GM12875 (cell line): ENCODE results near the gene ZNF723.
"Not testable (repeated sequence)": the region's sequence is repeated elsewhere in the genome, so short reads cannot be mapped to it uniquely, and the experiment has no call there.

Experiments used
- H3K4me3 ChIP-seq: one replicate; pipeline ENCODE4 v1.5.1; 2011; ENCODE audit warnings: low read depth, low read length, control low read depth
- TF ChIP-seq, protein P1 (sequence below): IDR thresholded peaks from 2 replicates; pipeline ENCODE4 v1.5.1; 2011; ENCODE audit warnings: low read depth, mild to moderate bottlenecking, control low read depth, inconsistent platforms, low read length, moderate library complexity, borderline replicate concordance; ENCODE audit not compliant: insufficient read depth

The ZNF723 gene

DNA sequence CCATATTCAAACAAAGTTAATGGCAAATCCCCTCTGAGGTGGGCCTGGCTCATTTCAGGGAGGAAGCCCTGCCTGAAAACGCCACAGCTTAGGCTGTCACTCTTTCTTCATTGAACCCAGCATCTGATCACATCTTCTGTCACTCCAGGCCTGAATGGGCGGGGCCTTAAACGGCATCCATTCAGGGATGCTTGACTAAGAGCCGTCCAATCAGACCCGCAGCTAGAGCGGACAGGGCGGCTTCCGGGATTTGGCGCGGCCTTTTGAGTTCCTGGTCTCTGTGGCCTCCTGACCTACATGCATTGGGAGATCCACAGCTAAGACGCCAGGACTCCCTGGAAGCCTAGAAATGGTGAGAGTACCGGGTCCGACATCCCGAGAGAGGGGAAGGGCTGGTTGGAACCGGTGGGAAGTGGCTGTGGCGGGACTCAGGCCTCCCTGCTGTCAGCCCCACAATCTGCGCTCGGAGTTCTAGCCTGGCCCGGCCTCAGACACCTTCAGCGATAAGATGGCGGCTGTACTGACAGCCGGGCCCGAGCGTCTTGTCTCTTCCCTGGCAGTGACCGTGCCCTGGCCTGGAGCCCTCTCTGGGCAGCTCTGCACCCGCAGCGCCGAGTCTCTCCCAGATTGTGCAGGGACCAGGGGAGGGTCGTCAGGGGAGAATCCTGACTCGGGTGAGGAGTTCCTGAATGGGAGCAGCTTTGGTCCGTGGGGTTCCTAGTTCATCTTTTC is at the start of gene ZNF723:
TSS of gene ZNF723 (plus strand) at position 261 of the 732 bp plus-strand sequence. CDS start at position 350, 89 bp downstream.
- H3K4me3 ChIP-seq = no peak within 1 kb of the TSS
- TF ChIP-seq, protein P1, sequence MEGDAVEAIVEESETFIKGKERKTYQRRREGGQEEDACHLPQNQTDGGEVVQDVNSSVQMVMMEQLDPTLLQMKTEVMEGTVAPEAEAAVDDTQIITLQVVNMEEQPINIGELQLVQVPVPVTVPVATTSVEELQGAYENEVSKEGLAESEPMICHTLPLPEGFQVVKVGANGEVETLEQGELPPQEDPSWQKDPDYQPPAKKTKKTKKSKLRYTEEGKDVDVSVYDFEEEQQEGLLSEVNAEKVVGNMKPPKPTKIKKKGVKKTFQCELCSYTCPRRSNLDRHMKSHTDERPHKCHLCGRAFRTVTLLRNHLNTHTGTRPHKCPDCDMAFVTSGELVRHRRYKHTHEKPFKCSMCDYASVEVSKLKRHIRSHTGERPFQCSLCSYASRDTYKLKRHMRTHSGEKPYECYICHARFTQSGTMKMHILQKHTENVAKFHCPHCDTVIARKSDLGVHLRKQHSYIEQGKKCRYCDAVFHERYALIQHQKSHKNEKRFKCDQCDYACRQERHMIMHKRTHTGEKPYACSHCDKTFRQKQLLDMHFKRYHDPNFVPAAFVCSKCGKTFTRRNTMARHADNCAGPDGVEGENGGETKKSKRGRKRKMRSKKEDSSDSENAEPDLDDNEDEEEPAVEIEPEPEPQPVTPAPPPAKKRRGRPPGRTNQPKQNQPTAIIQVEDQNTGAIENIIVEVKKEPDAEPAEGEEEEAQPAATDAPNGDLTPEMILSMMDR = no peak

DNA sequence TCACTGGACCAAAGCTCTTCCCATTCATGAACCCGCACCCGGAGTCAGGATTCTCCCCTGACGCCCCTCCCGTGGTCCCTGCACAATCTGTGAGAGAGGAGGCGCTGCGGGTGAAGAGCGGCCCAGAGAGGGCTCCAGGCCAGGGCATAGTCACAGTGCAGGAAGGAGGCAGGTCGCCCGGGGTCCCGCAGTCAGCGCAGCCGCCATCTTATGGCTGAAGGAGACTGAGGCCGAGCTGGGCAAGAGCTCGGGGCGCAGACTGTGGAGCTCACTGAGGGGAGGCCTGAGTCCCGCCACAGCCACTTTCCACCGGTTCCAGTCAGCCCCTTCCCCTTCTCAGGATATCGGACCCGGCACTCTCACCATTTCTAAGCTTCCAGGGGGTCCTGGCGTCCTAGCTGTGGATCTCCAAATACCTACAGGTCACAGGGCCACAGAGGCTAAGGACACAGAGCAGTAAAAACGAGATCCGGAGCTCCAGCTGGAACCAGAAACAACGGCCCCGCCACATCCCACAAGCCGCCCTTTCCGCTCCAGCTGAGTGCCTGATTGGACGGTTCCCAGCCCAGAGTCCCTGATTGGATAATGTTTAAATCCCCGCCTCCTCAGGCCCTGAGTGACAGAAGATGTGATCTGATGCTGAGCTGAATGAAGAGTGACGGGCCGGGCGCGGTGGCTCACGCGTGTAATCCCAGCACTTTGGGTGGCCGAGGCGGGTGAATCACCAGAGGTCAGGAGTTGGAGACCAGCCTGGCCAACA is 48.3 kb upstream of the ZNF723 start, which contains the start of gene ZNF99:
TSS of gene ZNF99 (minus strand) at position 501 of the 760 bp plus-strand sequence. CDS start at position 366, 135 bp downstream.
- H3K4me3 ChIP-seq = no peak within 1 kb of the TSS
- TF ChIP-seq, protein P1 = no peak

DNA sequence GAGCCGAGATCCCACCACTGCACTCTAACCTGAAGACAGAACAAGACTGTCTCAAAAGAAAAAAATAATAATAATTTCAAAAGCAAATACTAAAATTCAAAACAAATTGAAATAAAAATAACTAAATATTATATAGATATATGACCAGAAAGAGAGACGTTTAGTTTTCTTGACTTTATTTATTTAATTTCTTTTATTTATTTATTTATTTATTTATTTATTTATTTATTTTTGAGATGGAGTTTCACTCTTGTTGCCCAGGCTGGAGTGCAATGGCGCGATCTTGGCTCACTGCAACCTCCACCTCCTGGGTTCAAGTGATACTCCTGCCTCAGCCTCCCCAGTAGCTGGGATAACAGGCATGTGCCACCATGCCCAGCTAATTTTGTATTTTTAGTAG is 39.2 kb upstream of the ZNF723 start:
- not testable (repeated sequence) for H3K4me3 ChIP-seq

DNA sequence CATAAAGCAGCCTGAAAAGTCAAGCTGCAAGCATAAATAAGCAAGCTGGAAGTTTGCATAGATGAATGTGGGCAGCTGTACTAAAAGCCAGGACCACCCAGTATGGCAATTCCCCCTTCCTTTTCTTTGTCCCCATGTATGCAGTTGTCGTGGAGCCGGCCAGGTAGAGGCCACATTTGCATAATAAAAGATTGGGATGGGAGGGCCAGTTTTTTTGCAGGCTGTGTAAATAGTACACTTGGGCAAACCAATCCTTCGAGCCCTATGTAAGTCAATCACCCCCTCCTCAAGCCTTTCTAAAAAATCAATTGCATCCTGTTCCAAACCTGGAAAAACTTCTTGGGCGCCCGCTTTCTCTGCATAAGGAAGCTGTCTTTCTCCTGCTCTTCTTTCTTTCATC is 35.1 kb upstream of the ZNF723 start:
- H3K4me3 ChIP-seq = no peak overlapping the region
- TF ChIP-seq, protein P1 = no peak

DNA sequence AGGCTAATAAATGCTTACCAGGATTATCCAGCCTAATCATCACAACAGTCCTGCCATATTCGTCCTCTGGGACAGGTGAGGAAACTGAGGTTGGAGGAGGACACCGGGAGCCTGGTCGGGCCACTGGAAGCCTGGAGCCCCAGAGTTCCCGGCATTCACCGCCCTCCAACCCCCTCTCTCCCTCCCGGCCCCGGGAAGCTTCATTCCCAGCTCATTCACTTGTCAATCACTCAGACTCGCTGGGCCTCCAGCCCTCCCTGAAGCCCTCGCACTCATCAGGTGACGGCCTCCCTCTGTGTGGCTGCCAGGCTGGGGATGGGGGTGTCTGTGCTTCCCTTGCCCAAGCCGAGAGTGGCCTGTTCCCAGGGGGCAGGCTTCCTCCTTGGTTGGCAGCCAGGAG is 25.7 kb upstream of the ZNF723 start:
- TF ChIP-seq, protein P1 = no peak
- no peak overlapping the region for H3K4me3 ChIP-seq

DNA sequence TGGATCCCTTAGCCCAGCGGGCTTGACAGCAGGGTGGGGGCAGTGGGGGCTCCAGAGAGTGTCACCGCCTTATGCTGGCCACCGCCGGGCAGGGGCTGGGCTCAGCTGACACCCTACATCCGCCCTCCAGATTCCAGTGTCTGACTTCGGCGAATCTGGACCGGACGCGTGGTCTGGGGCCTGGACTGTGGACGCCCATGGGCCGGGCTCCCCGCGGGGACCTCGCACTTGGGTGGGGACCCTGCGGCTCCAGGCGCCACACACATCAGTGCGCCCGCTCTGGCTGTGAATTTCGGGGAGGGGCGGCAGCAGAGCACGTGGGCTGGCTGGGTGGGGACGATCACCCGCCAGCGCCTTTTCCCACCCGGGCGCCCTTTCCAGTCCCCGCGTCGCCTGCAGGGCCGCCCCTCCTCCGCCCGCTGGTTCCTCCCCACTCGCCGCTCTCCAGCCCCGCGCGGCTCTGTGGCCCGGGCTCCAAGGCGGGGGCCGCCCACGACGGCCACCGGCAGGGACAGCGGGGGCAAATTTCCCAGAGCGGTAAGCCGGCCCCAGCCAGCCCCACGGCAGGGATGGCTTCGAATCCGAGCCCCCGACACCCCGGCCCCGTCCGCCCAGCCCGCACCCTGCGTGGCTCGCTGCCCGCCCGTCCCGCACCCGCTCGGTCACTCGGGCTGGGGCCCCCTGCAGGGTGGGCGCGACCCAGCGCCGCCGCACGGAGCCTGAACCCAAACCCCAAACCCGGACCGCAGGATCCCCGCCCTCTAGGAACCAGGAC is 24.8 kb upstream of the ZNF723 start:
- TF ChIP-seq, protein P1 = no peak

DNA sequence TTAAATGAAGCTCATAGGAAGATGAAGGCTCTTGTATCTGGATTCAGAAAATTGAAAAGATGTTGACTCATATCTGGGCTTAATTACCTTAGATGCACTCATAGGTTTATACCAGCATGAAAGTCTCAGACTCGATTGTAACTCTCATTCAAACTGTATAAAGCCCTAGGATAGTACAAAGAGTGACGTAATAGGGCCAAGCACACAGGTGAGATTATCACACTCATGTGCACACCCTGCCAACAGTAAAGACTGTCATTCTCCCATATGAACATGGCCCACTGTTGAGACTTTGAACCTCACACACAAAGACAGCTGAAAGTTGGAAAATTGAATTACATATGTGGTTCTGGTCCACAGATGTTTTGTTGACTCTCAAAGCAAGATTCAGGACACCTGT is 18.0 kb upstream of the ZNF723 start:
- H3K4me3 ChIP-seq = no peak overlapping the region
- TF ChIP-seq, protein P1 = no peak

More for the DNA sequence above, 24.8 kb upstream of the ZNF723 start:
- H3K4me3 ChIP-seq = no peak overlapping the region
